MM.1S (cell line): ENCODE results near the gene SMURF2.

Experiments used
- DNase-seq: peaks from one replicate; pipeline ENCODE4 v3.0.0-alpha.2; 2015
- H2AFZ ChIP-seq: fragments of 300-600 bp; sonication (generic); 2 replicates; pipeline ENCODE4 v1.6.0; 2016; ENCODE audit warnings: antibody characterized with exemption, low read length
- H3F3A ChIP-seq: fragments of 300-600 bp; sonication (generic); 2 replicates; pipeline ENCODE4 v1.6.1; 2016; ENCODE audit warnings: mild to moderate bottlenecking, antibody characterized with exemption, low read length, moderate library complexity, mixed read lengths; ENCODE audit not compliant: insufficient read depth
- H3K27ac ChIP-seq: fragments of 300-600 bp; sonication (generic); 2 replicates; pipeline ENCODE4 v1.5.1; 2016; ENCODE audit warnings: mild to moderate bottlenecking, low read length
- H3K27me3 ChIP-seq: fragments of 300-600 bp; sonication (generic); replicated peaks from 2 replicates; pipeline ENCODE4 v1.6.0; 2016; ENCODE audit warnings: low read length; ENCODE audit not compliant: insufficient read depth
- H3K36me3 ChIP-seq: fragments of 300-600 bp; sonication (generic); replicated peaks from 2 replicates; pipeline ENCODE4 v1.6.1; 2016; ENCODE audit warnings: mild to moderate bottlenecking, low read length, mixed read lengths; ENCODE audit not compliant: insufficient read depth
- H3K4me1 ChIP-seq: fragments of 300-600 bp; sonication (generic); 2 replicates; pipeline ENCODE4 v1.6.1; 2016; ENCODE audit warnings: low read length, mixed read lengths
- H3K4me2 ChIP-seq: fragments of 300-600 bp; sonication (generic); 2 replicates; pipeline ENCODE4 v1.6.0; 2016; ENCODE audit warnings: low read depth, low read length
- H3K4me3 ChIP-seq: fragments of 300-600 bp; sonication (generic); 2 replicates; pipeline ENCODE4 v1.5.1; 2016; ENCODE audit warnings: low read length, mixed read lengths
- H3K79me2 ChIP-seq: fragments of 300-600 bp; sonication (generic); 2 replicates; pipeline ENCODE4 v1.6.1; 2016; ENCODE audit warnings: mixed run types, low read length, mixed read lengths
- H3K9ac ChIP-seq: fragments of 300-600 bp; sonication (generic); 2 replicates; pipeline ENCODE4 v1.6.1; 2016; ENCODE audit warnings: low read length, mixed read lengths
- H3K9me2 ChIP-seq: fragments of 300-600 bp; sonication (generic); replicated peaks from 2 replicates; pipeline ENCODE4 v1.6.1; 2016; ENCODE audit warnings: mild to moderate bottlenecking, low read length, mixed read lengths; ENCODE audit not compliant: insufficient read depth
- H3K9me3 ChIP-seq: fragments of 300-600 bp; sonication (generic); replicated peaks from 2 replicates; pipeline ENCODE4 v1.6.1; 2016; ENCODE audit warnings: mild to moderate bottlenecking, low read length, mixed read lengths; ENCODE audit not compliant: insufficient read depth
- H4K20me1 ChIP-seq: fragments of 300-600 bp; sonication (generic); 2 replicates; pipeline ENCODE4 v1.6.1; 2016; ENCODE audit warnings: mild to moderate bottlenecking, low read length, moderate library complexity, mixed read lengths; ENCODE audit not compliant: insufficient read depth
- CTCF ChIP-seq: fragments of 300-600 bp; sonication (generic); IDR thresholded peaks from 2 replicates; pipeline ENCODE4 v1.5.1; 2016; ENCODE audit warnings: antibody characterized with exemption, low read length, mixed read lengths
- EZH2 ChIP-seq: fragments of 300-600 bp; sonication (generic); optimal IDR thresholded peaks from 2 replicates; pipeline ENCODE3; 2017; ENCODE audit warnings: low read depth, mild to moderate bottlenecking, antibody characterized with exemption, low read length, mixed read lengths
- EZH2phosphoT487 ChIP-seq: fragments of 300-600 bp; sonication (generic); IDR thresholded peaks from 2 replicates; pipeline ENCODE4 v1.6.1; 2018; ENCODE audit warnings: antibody characterized with exemption, low read length

The SMURF2 gene

GRCh38 chr17:64554028-64554637, 108.0 kb downstream of the SMURF2 start:
- no peaks in the 10 kb centered on the region for H3K27me3 ChIP-seq
- no peak overlapping the region for H3K27ac ChIP-seq
- no peaks in the 10 kb centered on the region for H4K20me1 ChIP-seq
- DNase-seq: no peak
- H2AFZ ChIP-seq: no peak overlapping the region
- no peak overlapping the region for H3K9ac ChIP-seq
- H3K79me2 ChIP-seq: no peaks in the 10 kb centered on the region
- H3K36me3 ChIP-seq: no peaks in the 10 kb centered on the region
- no peaks in the 10 kb centered on the region for H3K9me3 ChIP-seq
- H3F3A ChIP-seq: no peaks in the 10 kb centered on the region
- no peaks in the 10 kb centered on the region for H3K9me2 ChIP-seq
- no peak overlapping the region for H3K4me2 ChIP-seq
- H3K4me1 ChIP-seq: no peaks in the 10 kb centered on the region
- no peak for TF ChIP-seq EZH2
- TF ChIP-seq CTCF: no peak
- no peak for TF ChIP-seq EZH2phosphoT487
- H3K4me3 ChIP-seq: no peak overlapping the region

- Histone ChIP-seq H3K27ac (no peak overlapping the region), H3K4me1 (no peaks in the 10 kb centered on the region), H2AFZ (no peak overlapping the region), H4K20me1 (no peaks in the 10 kb centered on the region), H3F3A (0 out of 2 replicates have a peak, but pooled peaks cover 3% of the 10 kb centered on the region), H3K27me3 (no peaks in the 10 kb centered on the region), H3K9me2 (no peaks in the 10 kb centered on the region), H3K79me2 (no peaks in the 10 kb centered on the region), H3K36me3 (no peaks in the 10 kb centered on the region), H3K4me3 (no peak overlapping the region), H3K9ac (no peak overlapping the region), H3K4me2 (no peak overlapping the region), H3K9me3 (no peaks in the 10 kb centered on the region)
- no peak for DNase-seq
- TF ChIP-seq CTCF (no peak), EZH2phosphoT487 (no peak)
Measured at GRCh38 chr17:64551461-64551860, 110.6 kb downstream of the SMURF2 start.

GRCh38 chr17:64547319-64547718, 114.8 kb downstream of the SMURF2 start:
- no peak for TF ChIP-seq EZH2phosphoT487
- TF ChIP-seq CTCF: no peak
- no peak for TF ChIP-seq EZH2
- Histone ChIP-seq H3K4me2 (no peak overlapping the region), H3K9ac (no peak overlapping the region), H3K27me3 (no peaks in the 10 kb centered on the region), H2AFZ (no peak overlapping the region), H3K9me3 (no peaks in the 10 kb centered on the region), H3K4me3 (no peak overlapping the region), H3K36me3 (no peaks in the 10 kb centered on the region; the same call in 1 of the 2 replicates), H4K20me1 (no peaks in the 10 kb centered on the region), H3K27ac (no peak overlapping the region), H3K9me2 (no peaks in the 10 kb centered on the region), H3F3A (0 out of 2 replicates have a peak, but pooled peaks cover 3% of the 10 kb centered on the region), H3K79me2 (no peaks in the 10 kb centered on the region), H3K4me1 (no peaks in the 10 kb centered on the region)
- no peak for DNase-seq
